OCI-LY3 (cell line): ENCODE results near the gene NUCKS1.

Experiments
- CTCF ChIP-seq: fragments of 200-600, 300-600 bp; sonication (generic); IDR thresholded peaks from 2 replicates; pipeline ENCODE4 v1.5.1; 2014; ENCODE audit warnings: antibody characterized with exemption, low read length, low read depth
- EZH2phosphoT487 ChIP-seq: fragments of 200-600 bp; shearing (Covaris generic); IDR thresholded peaks from 2 replicates; pipeline ENCODE4 v1.6.1; 2018; ENCODE audit warnings: antibody characterized with exemption, mixed run types, low read depth

GRCh38 chr1:205782627-205783432 lies 32.8 kb upstream of the NUCKS1 start:
- TF ChIP-seq CTCF (peak; percentile 17; the same call in 1 of the 2 replicates), EZH2phosphoT487 (no peak)
